Heart left ventricle (tissue), 16 donors: ENCODE data around the gene FAHD1. TPM values are rescaled to one million over a fixed set of nuclear protein-coding genes. Genes with fewer than 3 reads are reported as not detected.

Experiments
- ATAC-seq, 4 donors: fragments of 200-7000 bp; cut with Tn5 transposase; one replicate each; pipeline ENCODE4 v1.9.1; 2020 to 2022; ENCODE audit warnings: moderate library complexity in 4 of 4, mild to moderate bottlenecking in 3 of 4, moderate number of reproducible peaks in 1 of 4
- DNase-seq, 5 donors: peaks; one replicate each; pipeline ENCODE4 v3.0.0-alpha.2; 2020
- H3K27ac ChIP-seq, 12 donors: fragments of 200-600 bp; sonication (generic) in 4 of 12; one replicate each; pipeline versions ENCODE4 v1.5.0 to v1.8.0; 2016 to 2022; ENCODE audit warnings: mild to moderate bottlenecking in 2 of 12
- H3K27me3 ChIP-seq, 9 donors: fragments of 200-600 bp; sonication (generic) in 2 of 9; one replicate each; pipeline versions ENCODE4 v1.5.1 to v1.8.0; 2016 to 2022; ENCODE audit warnings: mild to moderate bottlenecking in 3 of 9
- H3K36me3 ChIP-seq, 9 donors: fragments of 200-600 bp; sonication (generic) in 2 of 9; one replicate each; pipeline versions ENCODE4 v1.5.0 to v1.8.0; 2018 to 2022; ENCODE audit warnings: mild to moderate bottlenecking in 2 of 9
- H3K4me1 ChIP-seq, 12 donors: fragments of 200-600 bp; sonication (generic) in 4 of 12; one replicate each; pipeline versions ENCODE4 v1.5.0 to v1.8.0; 2016 to 2022; ENCODE audit warnings: mild to moderate bottlenecking in 3 of 12
- H3K4me3 ChIP-seq, 12 donors: fragments of 200-600 bp; sonication (generic) in 4 of 12; one replicate each; pipeline versions ENCODE4 v1.5.0 to v1.8.0; 2017 to 2022; ENCODE audit warnings: mild to moderate bottlenecking in 9 of 12, moderate library complexity in 4 of 12
- H3K9me3 ChIP-seq, 12 donors: fragments of 200-600 bp; sonication (generic) in 4 of 12; one replicate each; pipeline versions ENCODE4 v1.5.0 to v1.8.0; 2016 to 2022; ENCODE audit warnings: mild to moderate bottlenecking in 1 of 12
- POLR2A ChIP-seq, 2 donors: fragments of 450-650 bp; IDR thresholded peaks; one replicate each; pipeline ENCODE4 v1.6.1; 2017; ENCODE audit warnings: antibody characterized with exemption in 2 of 2, mild to moderate bottlenecking in 2 of 2, moderate library complexity in 2 of 2
- WGBS, 4 donors: extraction: QIAGEN DNeasy Blood & Tissue Kit in 2 of 4; methylation state at CpG; one replicate each; pipeline versions ENCODE4 v1.1.5 to v1.1.7; 2013 to 2018; 5-methylcytosine and 5-hydroxymethylcytosine counted together
- intact Hi-C, 10 donors: fragments of 100-400 bp; cut with DNase I; formaldehyde crosslinking; loops; one replicate each; pipeline versions ENCODE4 v1.11.1 to v1.14.2; 2022
- polyA plus RNA-seq, 2 donors: library from polyadenylated mRNA; stranded (reverse); fragments of 200-250 nt; gene quantifications; one replicate each; pipeline ENCODE4 v1.2.3, GENCODE V29; 2013
- total RNA-seq, 9 donors: library from RNA; depleted of rRNA in 2 of 9; stranded (reverse); fragments of >200 nt in 2 of 9; fragmentation: NEBNext Ultra II Directional in 3 of 9; extraction: Animal tissue kit (Norgen Biotek cat#: 25700) in 3 of 9; gene quantifications; one replicate each; pipeline versions ENCODE4 v1.1.0 to v1.2.4, GENCODE V29; 2016 to 2023
- TF ChIP-seq, protein P1 (sequence below), 12 donors: fragments of 200-600 bp; sonication (generic) in 4 of 12; IDR thresholded peaks; one replicate each; pipeline versions ENCODE4 v1.5.0 to v1.8.0; 2018 to 2022; ENCODE audit warnings: antibody characterized with exemption in 12 of 12, mild to moderate bottlenecking in 5 of 12
- donor health status: ischemic (EF 13 %, LVEDD 7.1; RV severe dilation, severe dysfunction).
- donor health status: healthy with polysubstance abuse.
- donor health status: DM: no; HTN: yes; CAD: no.
- donor health status: DM: no; HTN: no; CAD: no.
- donor health status: ischemic (EF 25% LVEDD 6.9; RV normal size, moderate dysfunction).
- donor health status: ischemic (EF 25% LVEDD 5.7; RV mildly dilated, moderate dysfunction).
- donor health status: healthy.
- donor health status: DM: yes; HTN: yes; CAD: no.
- donor health status: ischemic (EF 35%, LVEDD 5.7; RV mildly dilated, moderate dysfunction).
- donor health status: nonischemic (EF 11% LVEDD 7.7; RV severe dilation, severe dysfunction).
- donor health status: DM: yes; HTN: yes; CAD: no.
- donor health status: PGD.
- donor health status: ischemic (EF 29% LVEDD 5.4; RV normal size, mild dysfunction).
- donor health status: nonischemic (EF 23%, LVEDD 6.1; RV moderate dilation, normal function).

FAHD1 gene
- total and polyA plus RNA-seq, 11 donors: 19.2 to 83.8 (median 32.9) TPM

- no peak overlapping the region for H3K4me3 ChIP-seq
- peaks cover 0 to 6% (median 0%) of the 10 kb centered on the region in 12 donors for H3K4me1 ChIP-seq
- no peaks in the 10 kb centered on the region for H3K27me3 ChIP-seq
- H3K27ac ChIP-seq: no peak overlapping the region
- intact Hi-C loops: no loop called here
- no peak for ATAC-seq
- peaks cover 0 to 6% (median 0%) of the 10 kb centered on the region in 12 donors for H3K9me3 ChIP-seq
- TF ChIP-seq, protein P1, sequence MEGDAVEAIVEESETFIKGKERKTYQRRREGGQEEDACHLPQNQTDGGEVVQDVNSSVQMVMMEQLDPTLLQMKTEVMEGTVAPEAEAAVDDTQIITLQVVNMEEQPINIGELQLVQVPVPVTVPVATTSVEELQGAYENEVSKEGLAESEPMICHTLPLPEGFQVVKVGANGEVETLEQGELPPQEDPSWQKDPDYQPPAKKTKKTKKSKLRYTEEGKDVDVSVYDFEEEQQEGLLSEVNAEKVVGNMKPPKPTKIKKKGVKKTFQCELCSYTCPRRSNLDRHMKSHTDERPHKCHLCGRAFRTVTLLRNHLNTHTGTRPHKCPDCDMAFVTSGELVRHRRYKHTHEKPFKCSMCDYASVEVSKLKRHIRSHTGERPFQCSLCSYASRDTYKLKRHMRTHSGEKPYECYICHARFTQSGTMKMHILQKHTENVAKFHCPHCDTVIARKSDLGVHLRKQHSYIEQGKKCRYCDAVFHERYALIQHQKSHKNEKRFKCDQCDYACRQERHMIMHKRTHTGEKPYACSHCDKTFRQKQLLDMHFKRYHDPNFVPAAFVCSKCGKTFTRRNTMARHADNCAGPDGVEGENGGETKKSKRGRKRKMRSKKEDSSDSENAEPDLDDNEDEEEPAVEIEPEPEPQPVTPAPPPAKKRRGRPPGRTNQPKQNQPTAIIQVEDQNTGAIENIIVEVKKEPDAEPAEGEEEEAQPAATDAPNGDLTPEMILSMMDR (IDR thresholded peaks at IDR 0.05): no peak
- TF ChIP-seq POLR2A (IDR thresholded peaks at IDR 0.05): no peak
- WGBS, 4 donors: 80 to 93% (median 85%) methylated on average over 9 to 18 of the region's 18 CpGs
- H3K36me3 ChIP-seq: peaks cover 0 to 65% (median 36%) of the 10 kb centered on the region in 9 donors
- no peak for DNase-seq
Observed at GRCh38 chr16:1808691-1809090, 18.3 kb upstream of the FAHD1 start.

DNA sequence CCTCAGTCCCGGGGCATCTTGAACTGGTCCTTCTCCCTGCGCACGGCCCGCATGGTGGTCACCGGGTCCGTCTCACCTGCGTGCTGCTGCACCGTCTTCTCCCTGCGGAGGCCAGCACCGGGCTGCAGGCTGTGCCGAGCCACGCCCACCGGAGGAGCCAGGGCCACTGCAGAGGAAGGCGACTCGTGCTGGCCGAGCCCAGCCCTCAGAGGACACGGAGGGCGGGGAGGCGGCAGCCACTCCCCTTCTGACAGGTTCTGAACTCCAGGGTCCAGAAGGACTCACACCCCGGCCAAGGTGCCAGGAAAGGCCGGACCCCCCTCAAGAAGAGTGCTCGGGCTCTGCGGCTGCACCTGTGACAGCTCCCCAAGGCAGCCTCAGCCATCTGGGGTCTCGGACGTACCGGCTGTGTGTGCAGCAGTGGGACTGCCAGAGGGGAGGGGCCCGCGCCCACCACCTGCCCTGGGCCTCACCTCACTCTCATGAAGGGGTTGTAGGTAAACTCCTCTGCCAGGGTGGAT lies 17.7 kb upstream of the FAHD1 start:
- Histone ChIP-seq H3K27me3 (no peaks in the 10 kb centered on the region), H3K4me1 (peaks cover 0 to 6% (median 0%) of the 10 kb centered on the region in 12 donors), H3K36me3 (peaks cover 0 to 72% (median 43%) of the 10 kb centered on the region in 9 donors), H3K4me3 (no peak overlapping the region), H3K27ac (no peak overlapping the region), H3K9me3 (peaks cover 0 to 6% (median 0%) of the 10 kb centered on the region in 12 donors)
- 67 to 84% (median 76%) methylated on average over 9 to 28 of the region's 28 CpGs for WGBS, 4 donors
- DNase-seq (no peak), ATAC-seq (peak in 2 of 4 donors; percentile 7 to 14)
- intact Hi-C loops: no loop called here
- TF ChIP-seq POLR2A (IDR thresholded peaks at IDR 0.05): no peak
- TF ChIP-seq, protein P1 (IDR thresholded peaks at IDR 0.05): no peak

GRCh38 chr16:1810106-1810505 lies 16.9 kb upstream of the FAHD1 start:
- Histone ChIP-seq H3K36me3 (peaks cover 0 to 76% (median 48%) of the 10 kb centered on the region in 9 donors), H3K27me3 (no peaks in the 10 kb centered on the region), H3K4me3 (no peak overlapping the region), H3K27ac (no peak overlapping the region), H3K9me3 (peaks cover 0 to 6% (median 0%) of the 10 kb centered on the region in 12 donors), H3K4me1 (peaks cover 0 to 6% (median 0%) of the 10 kb centered on the region in 12 donors)
- DNase-seq (no peak), ATAC-seq (no peak)
- WGBS, 4 donors: 93 to 96% (median 95%) methylated on average over 16 of the region's 16 CpGs
- intact Hi-C loops: no loop called here
- TF ChIP-seq, protein P1 (IDR thresholded peaks at IDR 0.05): no peak
- no peak for TF ChIP-seq POLR2A (IDR thresholded peaks at IDR 0.05)

DNA sequence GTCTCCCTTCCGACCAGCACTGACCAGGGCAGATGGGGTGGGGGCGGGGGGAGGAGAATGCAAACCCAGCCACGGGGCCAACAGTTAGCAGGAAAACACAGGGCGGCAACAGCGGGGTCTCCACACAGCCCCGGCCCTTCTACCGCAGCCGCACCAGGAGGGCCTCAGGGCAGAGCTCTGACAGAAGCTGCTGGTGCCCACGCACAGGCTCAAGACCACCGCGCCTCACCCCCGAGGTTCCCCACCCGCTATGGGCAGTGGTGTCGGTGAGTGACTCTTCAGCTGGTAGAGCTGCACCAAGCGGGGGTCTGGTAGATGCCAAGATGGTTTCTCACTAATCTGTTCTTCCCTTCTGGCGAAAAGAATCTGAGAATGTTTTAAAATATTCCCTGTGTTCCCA lies 16.5 kb upstream of the FAHD1 start:
- H3K9me3 ChIP-seq: peaks cover 0 to 6% (median 0%) of the 10 kb centered on the region in 12 donors
- no peak overlapping the region for H3K27ac ChIP-seq
- no peak overlapping the region for H3K4me3 ChIP-seq
- H3K36me3 ChIP-seq: peaks cover 0 to 76% (median 52%) of the 10 kb centered on the region in 9 donors
- intact Hi-C loops: no loop called here
- no peaks in the 10 kb centered on the region for H3K27me3 ChIP-seq
- TF ChIP-seq, protein P1 (IDR thresholded peaks at IDR 0.05): no peak
- TF ChIP-seq POLR2A (IDR thresholded peaks at IDR 0.05): no peak
- WGBS, 4 donors: 86 to 96% (median 95%) methylated on average over 9 to 16 of the region's 16 CpGs
- H3K4me1 ChIP-seq: peaks cover 0 to 6% (median 0%) of the 10 kb centered on the region in 12 donors
- no peak for DNase-seq
- ATAC-seq: no peak
